GM19467 (cell line): ENCODE measurements around the gene CALHM5.

Experiments used
- ATAC-seq: cut with Tn5 transposase; IDR thresholded peaks from one replicate; pipeline ENCODE4 v1.9.1; 2021; ENCODE audit warnings: mild to moderate bottlenecking, moderate library complexity; ENCODE audit not compliant: unreplicated experiment

CALHM5 gene

GRCh38 chr6:116545651-116546050, 34.2 kb downstream of the CALHM5 start, which contains the start of gene TRAPPC3L:
TSS of gene TRAPPC3L (minus strand) at chr6:116545684. CDS start at chr6:116545514, 170 bp downstream.
- no peak for ATAC-seq

GRCh38 chr6:116547358-116547757, 35.9 kb downstream of the CALHM5 start:
- no peak for ATAC-seq

DNA sequence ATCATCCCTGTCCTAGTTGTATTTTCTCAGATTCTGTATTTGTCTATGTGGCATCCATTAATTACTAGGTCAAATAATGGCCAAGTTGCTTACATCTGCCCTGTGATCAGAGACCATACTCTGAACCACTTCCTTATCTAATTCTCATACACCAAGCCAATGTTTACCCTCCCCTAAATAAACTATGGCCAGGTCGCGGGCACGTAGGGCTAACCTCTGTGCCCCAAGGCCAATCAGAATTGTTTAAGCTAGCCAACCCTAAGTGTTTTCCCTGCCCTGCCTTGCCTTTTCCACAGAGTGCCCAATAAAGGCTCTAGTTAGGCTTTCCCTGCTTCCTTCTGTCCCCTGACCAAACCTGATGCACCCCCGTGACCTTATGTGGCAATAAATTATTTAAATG, 39.4 kb downstream of the CALHM5 start:
- no peak for ATAC-seq

GRCh38 chr6:116553451-116553850, 42.0 kb downstream of the CALHM5 start, which contains the start of gene CALHM4:
TSS of gene CALHM4 (plus strand) at chr6:116553751. CDS start at chr6:116553794, 43 bp downstream.
- no peak for ATAC-seq

GRCh38 chr6:116556065-116556464, 44.6 kb downstream of the CALHM5 start:
- ATAC-seq, result no peak

GRCh38 chr6:116556814-116557415, 45.5 kb downstream of the CALHM5 start:
- ATAC-seq, result no peak

- no peak for ATAC-seq
These were observed 46.5 kb downstream of the CALHM5 start for GRCh38 chr6:116557893-116558292.

- ATAC-seq, result no peak
These were observed 48.7 kb downstream of the CALHM5 start for GRCh38 chr6:116560130-116560529.

DNA sequence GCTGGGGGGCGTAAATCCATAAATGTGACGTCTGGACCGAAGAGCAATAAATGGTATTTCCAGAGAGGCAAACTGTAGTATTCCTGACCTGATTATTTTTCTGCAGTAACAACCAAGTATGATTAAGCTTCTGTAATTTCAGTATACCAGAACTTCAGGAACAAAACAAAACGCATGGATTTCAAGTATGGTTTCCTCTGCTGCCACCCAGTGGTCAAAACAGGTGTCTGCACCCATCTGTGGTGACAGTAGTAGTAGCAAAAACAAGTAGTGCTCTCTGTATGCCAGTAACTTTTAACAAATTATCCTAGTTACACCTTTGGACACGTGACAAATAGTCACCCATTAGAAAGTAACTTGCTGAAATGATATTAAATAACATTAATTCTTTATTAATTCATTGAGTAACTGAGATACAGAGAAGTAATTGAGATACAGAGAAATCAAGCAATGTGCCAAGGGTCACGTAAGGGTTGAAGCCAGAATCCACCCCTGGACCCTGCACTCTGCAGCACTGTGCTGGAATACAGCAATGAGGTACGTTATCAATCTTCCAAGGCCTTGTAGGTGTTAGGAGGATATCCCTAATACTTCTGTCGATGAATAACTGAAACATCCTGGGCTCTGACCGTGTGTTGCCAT, 50.1 kb downstream of the CALHM5 start:
- no peak for ATAC-seq

DNA sequence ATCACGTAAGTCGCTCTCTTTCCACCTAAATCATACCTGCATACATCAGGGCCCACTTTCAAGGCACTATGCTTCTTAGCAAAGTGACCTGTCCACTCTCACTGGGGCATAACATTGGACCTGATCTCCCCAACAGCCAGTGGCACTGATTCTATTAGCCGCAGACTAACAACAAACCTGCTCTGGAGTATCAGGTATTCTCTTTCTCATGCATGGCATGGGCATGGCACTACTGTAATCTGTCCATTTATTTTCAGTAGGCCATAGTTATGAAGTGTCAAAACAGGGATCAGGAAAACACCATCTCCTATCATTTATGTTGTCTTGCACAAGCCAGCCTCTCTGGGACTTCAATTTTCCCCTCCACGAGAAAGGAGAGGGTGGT, 50.6 kb downstream of the CALHM5 start:
- ATAC-seq, result no peak

GRCh38 chr6:116562614-116563013, 51.2 kb downstream of the CALHM5 start:
- no peak for ATAC-seq

GRCh38 chr6:116563830-116564229, 52.4 kb downstream of the CALHM5 start:
- no peak for ATAC-seq

GRCh38 chr6:116564311-116564710, 52.9 kb downstream of the CALHM5 start:
- ATAC-seq, result no peak

DNA sequence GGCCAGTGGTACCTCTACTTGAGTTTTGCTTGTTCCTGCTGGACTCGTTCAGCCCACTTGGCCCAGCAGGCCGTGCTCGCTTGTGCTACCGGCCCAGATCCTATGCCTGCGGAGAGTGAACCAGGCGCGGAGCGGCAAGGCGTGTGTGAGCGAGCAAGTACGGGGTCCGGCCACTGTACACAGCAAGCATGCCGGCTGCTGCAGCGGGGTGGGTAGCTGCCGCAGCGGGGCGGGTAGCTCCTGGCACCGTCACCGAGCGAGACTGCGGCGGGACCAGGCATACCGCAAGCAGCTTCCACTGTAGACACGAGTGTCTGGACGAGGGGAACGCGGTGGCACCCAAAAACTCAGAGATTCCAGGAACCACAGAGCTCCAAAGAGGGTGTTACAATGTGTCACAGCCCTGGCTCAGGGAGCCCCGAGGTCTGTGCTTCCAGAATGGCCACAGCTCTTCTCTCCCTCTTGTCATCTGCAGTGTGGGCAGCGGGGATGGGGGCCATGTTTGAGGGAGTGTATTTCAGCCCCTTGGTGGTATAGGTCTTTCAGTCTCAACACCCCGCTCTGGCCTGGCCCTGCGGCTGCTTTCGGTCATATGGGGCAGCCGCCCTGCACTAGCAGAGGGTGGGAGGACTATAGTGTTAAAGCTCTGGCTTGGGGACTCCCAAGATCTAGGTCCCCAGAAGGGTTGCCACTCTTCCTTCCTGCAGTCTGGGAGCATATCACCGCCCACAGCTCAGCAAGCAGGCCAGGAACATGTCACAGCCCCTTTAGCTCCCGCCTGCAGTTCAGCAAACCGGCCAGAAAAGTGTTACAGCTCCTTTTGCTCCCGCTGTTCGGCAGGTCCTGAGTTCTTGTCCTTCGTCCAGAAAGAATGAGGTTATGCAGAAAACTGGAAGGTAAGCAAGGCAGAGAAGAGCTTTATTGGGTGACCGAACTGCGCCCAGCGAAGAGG, 53.8 kb downstream of the CALHM5 start:
- no peak for ATAC-seq

- ATAC-seq, result no peak
These were observed 56.7 kb downstream of the CALHM5 start for GRCh38 chr6:116568111-116568510.

GRCh38 chr6:116568821-116569755, 57.6 kb downstream of the CALHM5 start:
- ATAC-seq, result no peak

DNA sequence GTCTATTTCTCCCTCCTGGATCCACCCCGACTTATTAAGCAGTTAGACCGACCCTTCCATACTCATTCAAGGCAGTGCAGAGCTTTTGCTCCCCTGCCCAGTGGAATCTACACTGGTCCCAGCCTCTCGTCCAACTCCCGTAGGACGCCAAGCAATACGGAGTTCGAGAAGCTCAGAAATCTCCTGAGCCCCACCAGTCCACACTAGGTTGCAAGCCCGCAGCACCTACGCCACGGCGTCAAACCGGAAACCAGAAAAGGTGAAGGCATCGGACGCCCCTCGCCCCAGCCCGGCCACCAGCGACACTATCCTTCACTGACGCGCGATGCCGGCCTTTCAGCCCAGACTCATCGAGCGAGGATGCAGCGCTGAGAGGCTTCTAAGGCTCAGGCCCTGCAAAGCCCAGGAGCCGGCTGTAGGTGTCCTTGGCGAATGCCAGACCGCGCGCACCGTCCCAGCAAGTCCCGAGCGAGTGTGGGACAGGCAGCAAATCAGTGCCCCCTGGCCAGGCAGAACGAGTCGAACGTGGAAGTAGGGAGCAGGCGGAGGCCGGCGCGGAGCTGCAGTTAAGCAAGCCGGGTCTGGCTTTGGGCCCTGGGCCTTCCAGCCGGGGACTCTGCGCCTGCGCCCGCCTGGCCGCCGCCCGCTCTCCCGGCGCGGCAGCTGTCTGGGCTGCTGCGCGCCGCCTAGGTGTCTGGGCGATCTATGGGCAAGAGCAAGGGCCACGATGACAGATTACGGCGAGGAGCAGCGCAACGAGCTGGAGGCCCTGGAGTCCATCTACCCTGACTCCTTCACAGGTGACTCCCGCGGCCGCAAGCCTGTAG, 59.6 kb downstream of the CALHM5 start, which contains the start of gene RWDD1:
RWDD1 (plus strand) TSS at position 649 of the 827 bp plus-strand sequence; CDS start at position 728, 79 bp downstream.
- ATAC-seq, result peak; percentile 95

DNA sequence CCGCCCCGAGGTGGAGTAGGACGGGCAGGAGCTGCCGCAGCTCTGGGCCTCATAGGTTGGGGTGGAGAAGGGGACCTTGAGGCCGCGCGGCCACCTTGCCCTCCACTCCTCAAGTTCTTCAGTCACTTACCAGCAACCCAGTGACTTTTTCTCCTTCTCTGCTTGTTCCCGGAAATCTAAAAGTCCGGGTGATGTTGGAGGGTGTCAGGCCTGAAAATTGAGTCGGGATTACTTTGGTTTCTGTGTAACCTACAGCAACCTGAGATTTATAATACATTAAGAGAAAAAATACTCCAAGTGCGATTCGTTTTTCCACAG, 60.2 kb downstream of the CALHM5 start:
- ATAC-seq, result no peak

- no peak for ATAC-seq
These were observed 60.7 kb downstream of the CALHM5 start for GRCh38 chr6:116572162-116572561.
